Activated T-helper 1 cell treated with Interleukin-2 at 50 U/mL for 16 hours (primary cell): ENCODE measurements around the gene PDIA2.
"Not testable (repeated sequence)": the region's sequence is repeated elsewhere in the genome, so short reads cannot be mapped to it uniquely, and the experiment has no call there.

Experiments
- DNase-seq: peaks from one replicate; pipeline ENCODE4 v3.0.0-alpha.2; 2020; ENCODE audit warnings: low read depth

The PDIA2 gene

DNA sequence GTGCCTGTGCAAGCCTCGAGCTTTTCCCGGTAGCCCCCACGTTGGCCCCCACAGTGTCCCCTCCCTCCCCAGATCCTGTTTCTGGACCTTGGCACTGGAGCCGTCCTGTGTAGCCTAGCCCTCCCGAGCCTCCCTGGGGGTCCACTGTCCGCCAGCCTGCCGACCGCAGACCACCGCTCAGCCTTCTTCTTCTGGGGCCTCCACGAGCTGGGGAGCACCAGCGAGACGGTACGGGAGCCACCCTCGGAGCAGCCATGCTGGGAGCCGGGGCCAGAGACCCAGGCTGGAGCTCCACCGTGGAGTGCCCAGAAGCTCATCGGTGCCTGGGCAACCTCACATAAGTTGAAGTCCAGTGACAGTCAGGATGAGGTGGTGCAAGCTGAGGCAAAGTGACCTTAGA lies 19.0 kb upstream of the PDIA2 start:
- DNase-seq: no peak

DNA sequence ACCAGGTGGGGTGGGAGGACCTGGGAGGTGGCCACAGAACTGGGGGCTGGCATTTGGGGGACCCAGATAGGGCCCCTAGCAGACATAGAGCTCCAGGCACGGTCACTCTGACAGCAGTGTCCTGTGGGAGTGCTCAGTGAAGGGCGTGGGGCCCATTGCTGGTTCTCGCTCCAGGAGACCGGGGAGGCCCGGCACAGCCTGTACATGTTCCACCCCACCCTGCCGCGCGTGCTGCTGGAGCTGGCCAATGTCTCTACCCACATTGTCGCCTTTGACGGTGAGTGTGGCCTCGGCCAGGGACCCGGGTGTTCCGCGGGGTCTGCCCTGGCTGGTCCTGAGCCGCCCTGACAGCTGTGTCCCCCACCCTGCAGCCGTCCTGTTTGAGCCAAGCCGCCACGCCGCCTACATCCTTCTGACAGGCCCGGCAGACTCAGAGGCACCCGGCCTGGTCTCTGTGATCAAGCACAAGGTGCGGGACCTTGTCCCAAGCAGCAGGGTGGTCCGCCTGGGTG lies 18.5 kb upstream of the PDIA2 start:
- DNase-seq: no peak

DNA sequence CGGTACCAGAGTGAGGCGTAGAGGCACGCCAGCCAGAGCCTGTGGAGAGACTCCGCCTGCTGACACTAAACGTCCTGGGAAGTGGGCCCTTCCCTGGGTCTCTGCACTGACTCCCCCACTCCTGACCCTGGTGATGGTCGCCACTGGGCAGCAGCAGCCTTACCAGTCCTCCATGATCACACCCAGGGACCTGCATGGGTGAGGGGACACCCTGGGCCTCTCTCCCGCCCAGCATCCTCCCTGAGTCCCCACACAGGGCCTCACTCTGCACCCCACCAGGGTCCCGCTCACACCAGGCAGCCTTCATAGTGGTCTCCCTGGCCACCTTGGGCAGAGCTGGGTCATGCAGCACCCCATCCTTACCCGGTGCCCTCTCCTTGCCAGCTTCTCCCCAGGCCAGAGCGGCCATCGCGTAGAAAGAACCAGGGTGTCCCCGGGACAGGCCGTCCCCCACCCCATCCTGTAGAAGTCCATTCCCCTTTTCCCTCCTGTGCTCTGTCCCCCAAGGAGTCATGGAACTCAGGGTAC lies 17.9 kb upstream of the PDIA2 start:
- no peak for DNase-seq

DNA sequence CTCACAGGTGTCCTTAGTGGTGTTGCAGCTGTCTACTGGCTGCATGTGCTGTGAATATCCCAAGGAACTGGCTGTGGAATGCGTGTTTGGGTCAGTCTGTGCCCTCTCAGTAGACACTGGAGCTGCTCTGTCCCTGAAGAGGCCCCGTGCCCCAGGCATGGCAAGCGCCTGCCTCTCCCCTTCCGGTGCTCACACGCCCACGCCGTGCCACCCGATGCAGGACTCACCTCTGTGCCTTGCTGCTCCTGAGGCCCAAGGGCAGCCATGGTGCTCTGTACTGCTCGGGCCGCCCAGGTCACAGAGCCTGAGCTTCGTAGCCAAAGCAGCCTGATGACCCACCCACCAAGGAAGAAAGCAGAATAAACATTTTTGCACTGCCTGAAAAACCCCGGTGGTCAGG lies 17.3 kb upstream of the PDIA2 start:
- no peak for DNase-seq

GRCh38 chr16:266258-267164 lies 16.5 kb upstream of the PDIA2 start:
- no peak for DNase-seq

DNA sequence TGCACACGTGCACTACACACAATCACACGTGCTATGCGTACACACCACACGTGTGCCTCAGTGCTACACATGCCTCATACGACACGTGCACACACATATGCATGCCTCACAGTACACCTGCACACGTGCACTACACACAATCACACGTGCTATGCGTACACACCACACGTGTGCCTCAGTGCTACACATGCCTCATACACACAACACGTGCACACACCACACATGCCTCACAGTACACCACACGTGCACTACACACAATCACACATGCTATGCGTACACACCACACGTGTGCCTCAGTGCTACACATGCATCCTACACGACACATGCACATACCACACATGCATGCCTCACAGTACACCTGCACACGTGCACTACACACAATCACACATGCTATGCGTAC lies 15.4 kb upstream of the PDIA2 start:
- DNase-seq: not testable (repeated sequence)

GRCh38 chr16:268141-269053 lies 14.6 kb upstream of the PDIA2 start:
- DNase-seq: no peak

GRCh38 chr16:269061-269796 lies 13.7 kb upstream of the PDIA2 start:
- no peak for DNase-seq

- no peak for DNase-seq
Observed at GRCh38 chr16:270381-271255, 12.3 kb upstream of the PDIA2 start.

DNA sequence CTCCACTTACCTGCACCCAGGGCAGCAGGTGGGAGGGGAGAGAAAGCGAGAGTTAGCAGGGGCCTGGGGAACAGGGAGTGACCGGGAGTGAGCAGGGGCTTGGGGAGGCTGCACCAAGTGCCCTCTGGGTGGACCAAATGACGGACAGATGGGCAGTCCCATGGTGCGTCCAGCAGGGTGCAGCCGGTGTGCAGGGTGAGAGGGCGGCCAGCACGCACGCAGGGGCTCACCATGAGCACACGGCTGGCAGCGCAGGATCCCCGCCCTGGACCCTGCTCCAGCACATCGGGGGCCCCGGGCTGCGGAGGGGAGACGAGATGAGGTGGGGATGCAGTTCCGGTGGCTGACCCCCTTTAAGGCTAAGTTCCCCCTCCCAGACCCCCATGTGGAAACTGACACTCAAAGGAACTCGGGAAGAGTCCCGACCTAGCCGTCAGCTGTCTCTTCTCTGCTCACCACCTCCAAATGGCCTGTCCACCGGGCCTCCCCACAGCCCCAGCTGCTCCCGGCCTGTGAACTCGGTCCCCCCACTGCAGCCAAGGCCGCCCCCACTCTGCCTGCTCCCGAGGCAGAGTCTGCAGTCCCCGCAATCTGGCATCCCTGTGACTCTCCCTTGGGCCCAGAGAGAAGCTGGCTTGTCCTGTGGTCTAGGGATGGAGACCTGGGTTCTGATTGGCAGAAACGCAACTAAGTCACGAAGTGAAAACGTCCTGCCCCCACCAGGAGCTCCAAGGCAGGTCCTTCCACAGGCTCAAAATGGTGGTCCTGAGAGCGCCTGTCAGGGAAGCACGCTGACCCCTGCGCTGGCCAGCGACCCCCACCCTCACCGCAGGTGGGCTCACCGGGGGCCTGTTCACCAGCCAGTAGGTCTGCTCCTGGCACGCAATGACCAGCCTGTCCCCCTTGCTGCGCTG lies 10.1 kb upstream of the PDIA2 start:
- DNase-seq: no peak

GRCh38 chr16:273547-274421 lies 9.2 kb upstream of the PDIA2 start:
- no peak for DNase-seq

GRCh38 chr16:275041-275641 lies 7.8 kb upstream of the PDIA2 start:
- no peak for DNase-seq

DNA sequence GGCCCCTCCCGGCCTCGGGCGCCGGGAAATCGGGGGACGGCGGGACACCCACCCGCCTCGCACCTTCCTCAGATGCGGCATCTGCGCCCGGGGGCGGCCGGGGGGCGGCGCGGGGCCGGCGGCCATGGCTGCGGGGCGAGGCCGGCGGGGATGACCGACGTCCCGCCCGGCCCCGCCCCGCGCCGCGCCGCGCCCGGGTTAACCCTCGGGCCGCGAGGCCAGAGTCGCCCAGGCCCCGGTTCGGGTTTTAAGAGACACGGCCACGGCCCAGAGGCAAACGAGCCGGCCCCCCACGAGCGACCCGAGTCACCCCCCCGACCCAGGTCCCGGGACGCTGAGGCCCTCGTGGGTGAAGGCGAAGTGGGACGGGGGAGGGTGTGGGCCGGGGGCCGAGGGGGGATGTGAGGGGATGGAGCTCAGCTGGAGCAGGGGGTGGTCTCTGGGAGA lies 7.2 kb upstream of the PDIA2 start, which contains the start of gene RGS11:
Gene RGS11, minus strand, starts transcription at position 159 of the 447 bp plus-strand sequence. Its CDS starts 33 bp downstream, at position 126.
- DNase-seq: no peak

- DNase-seq: no peak
Observed at GRCh38 chr16:276426-277077, 6.4 kb upstream of the PDIA2 start.

DNA sequence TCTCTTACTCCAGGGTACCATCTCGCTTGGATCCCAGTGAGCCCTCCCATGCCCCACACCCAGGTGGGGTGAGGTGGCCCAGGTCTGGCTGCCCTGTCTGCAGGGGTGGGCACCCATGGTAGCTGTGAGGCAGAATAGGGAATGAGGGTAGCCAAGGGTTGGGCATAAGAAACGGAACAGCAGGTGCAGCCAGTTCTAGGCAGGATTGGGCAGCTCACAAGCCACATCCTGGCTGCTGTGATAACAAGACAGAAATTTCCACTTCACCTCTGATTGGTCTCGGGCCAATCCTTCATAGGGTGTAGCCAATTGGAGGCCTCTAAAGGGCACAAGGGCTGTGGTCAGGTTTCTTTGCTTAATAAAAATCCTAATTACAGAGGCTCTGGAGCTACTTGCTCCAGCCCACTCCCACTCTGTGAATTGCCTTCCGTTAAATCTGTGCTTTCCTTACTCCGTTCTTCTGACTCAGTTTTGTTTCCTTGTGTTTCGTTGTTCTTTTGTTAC lies 4.0 kb upstream of the PDIA2 start:
- no peak for DNase-seq

GRCh38 chr16:279531-279930 lies 3.4 kb upstream of the PDIA2 start:
- DNase-seq: no peak

DNA sequence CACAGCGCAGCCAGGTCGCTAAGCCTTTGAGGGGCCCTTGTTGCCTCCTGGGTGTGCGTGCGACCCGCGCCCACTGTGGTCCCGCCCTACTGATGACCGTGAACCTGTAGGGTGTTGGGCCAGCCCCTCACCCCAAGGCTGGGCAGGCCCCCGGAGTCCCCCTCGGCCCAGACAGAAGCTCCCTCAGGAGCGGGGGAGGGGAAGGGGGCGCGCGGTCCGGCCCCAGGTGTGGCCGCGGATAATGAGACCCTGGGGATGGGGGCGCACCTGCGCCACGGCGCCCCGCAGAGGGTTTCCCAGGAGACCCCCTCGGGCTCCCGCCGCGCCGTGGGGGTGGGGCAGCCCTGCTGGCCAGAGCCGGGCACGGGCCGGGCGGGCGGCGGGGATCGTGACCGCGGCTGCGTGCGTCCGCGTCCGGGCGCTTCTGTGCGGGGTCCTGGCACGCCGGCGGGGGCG lies 2.9 kb upstream of the PDIA2 start:
- DNase-seq: no peak
